Lung (tissue), 12 donors: ENCODE results near the gene CNN3. TPM values are rescaled to one million over a fixed set of nuclear protein-coding genes. Genes with fewer than 3 reads are reported as not detected.

ENCODE experiments used
- ATAC-seq: fragments of 200-7000 bp; cut with Tn5 transposase; one replicate; pipeline ENCODE4 v1.9.1; 2020; ENCODE audit warnings: moderate number of reproducible peaks; ENCODE audit not compliant: insufficient read depth, low FRiP score
- DNase-seq, 3 donors: peaks; one replicate each; pipeline ENCODE4 v3.0.0-alpha.2; 2013 to 2017
- H3K27ac ChIP-seq, 2 donors: one replicate each; pipeline ENCODE4 v1.5.1; 2013; ENCODE audit warnings: mild to moderate bottlenecking in 2 of 2, moderate library complexity in 2 of 2, control low read depth in 1 of 2, inconsistent platforms in 1 of 2, low read depth in 1 of 2, low read length in 1 of 2
- H3K27me3 ChIP-seq, 3 donors: one replicate each; pipeline ENCODE4 v1.5.1; 2013; ENCODE audit warnings: low read length in 2 of 3; ENCODE audit not compliant: control insufficient read depth in 3 of 3, insufficient read depth in 3 of 3
- H3K36me3 ChIP-seq, 4 donors: one replicate each; pipeline ENCODE4 v1.5.1; 2013; ENCODE audit warnings: low read length in 4 of 4, mild to moderate bottlenecking in 1 of 4, moderate library complexity in 1 of 4; ENCODE audit not compliant: control insufficient read depth in 4 of 4, insufficient read depth in 4 of 4
- H3K4me1 ChIP-seq, 5 donors: one replicate each; pipeline ENCODE4 v1.5.1; 2013; ENCODE audit warnings: low read length in 5 of 5, mild to moderate bottlenecking in 2 of 5, moderate library complexity in 1 of 5; ENCODE audit not compliant: control insufficient read depth in 5 of 5, insufficient read depth in 5 of 5
- H3K4me3 ChIP-seq: one replicate; pipeline ENCODE4 v1.5.1; 2013; ENCODE audit warnings: mild to moderate bottlenecking, control low read depth, moderate library complexity
- H3K9ac ChIP-seq, 2 donors: one replicate each; pipeline ENCODE4 v1.5.1; 2013; ENCODE audit warnings: low read length in 2 of 2, control low read depth in 1 of 2; ENCODE audit not compliant: insufficient read depth in 1 of 2
- H3K9me3 ChIP-seq, 4 donors: one replicate each; pipeline ENCODE4 v1.5.1; 2013; ENCODE audit warnings: low read length in 3 of 4, mild to moderate bottlenecking in 1 of 4, moderate library complexity in 1 of 4; ENCODE audit not compliant: control insufficient read depth in 4 of 4, insufficient read depth in 3 of 4
- WGBS, 2 donors: extraction: QIAGEN DNeasy Blood & Tissue Kit; methylation state at CpG; one replicate each; pipeline ENCODE4 v1.1.7; 2013; 5-methylcytosine and 5-hydroxymethylcytosine counted together
- polyA plus RNA-seq, 2 donors: library from polyadenylated mRNA; stranded (reverse); fragments of 200-250 nt; gene quantifications; one replicate each; pipeline ENCODE4 v1.2.1, GENCODE V29; 2013
- total RNA-seq, 2 donors: library from RNA; depleted of rRNA in 1 of 2; stranded (reverse); fragments of >200 nt in 1 of 2; gene quantifications; one replicate each; pipeline ENCODE4 v1.2.1, GENCODE V29; 2014 to 2021
- TF ChIP-seq, protein P1 (sequence below): IDR thresholded peaks from 2 replicates; pipeline ENCODE4 v1.5.1; 2012; ENCODE audit warnings: mild to moderate bottlenecking; ENCODE audit errors: control extremely low read depth, extremely low read depth
- donor health status: control.
- donor health status: control.
- donor health status: Bipolar disorder and iron deficiency.
- donor health status: healthy.
- donor health status: DM: yes; HTN: yes; CAD: no.

Gene CNN3
- total and polyA plus RNA-seq, 4 donors, result 79.9 to 265 (median 182) TPM

DNA sequence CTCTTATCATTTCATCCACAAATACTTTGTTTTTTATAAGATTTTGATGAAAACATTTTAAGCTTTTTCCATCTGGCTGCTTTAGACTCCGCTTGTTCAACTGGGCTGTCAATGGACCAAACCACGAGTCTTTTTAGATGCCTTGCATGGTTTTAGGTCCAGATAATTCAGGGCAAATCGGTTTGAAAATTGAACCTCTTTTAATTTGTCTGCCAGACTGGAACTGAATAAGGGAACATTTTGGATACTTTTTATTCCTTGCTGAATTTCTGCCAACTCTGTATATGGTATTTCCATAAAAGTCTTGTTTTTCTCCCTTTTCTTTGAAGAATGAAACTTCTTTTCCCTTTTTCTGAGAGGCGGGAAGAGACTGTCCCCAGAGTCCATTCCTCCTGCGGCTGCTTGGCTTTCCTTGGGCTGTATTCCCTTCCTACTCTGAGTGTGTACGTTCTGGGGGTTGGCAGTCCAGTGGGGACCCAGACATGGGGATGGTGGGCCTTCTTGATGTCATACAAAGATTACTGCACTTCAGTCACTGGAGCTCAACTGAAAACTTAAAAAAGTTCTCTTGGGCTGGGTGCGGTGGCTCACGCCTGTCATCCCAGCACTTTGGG lies 46.5 kb upstream of the CNN3 start:
- H3K4me3 ChIP-seq, result no peak overlapping the region
- no peak for DNase-seq
- H3K27ac ChIP-seq, result peak overlapping the region in 1 of 2 donors; percentile 30
- peaks cover 0 to 6% (median 4%) of the 10 kb centered on the region in 5 donors for H3K4me1 ChIP-seq
- H3K9me3 ChIP-seq, result no peaks in the 10 kb centered on the region
- no peak overlapping the region for H3K9ac ChIP-seq
- H3K27me3 ChIP-seq, result no peaks in the 10 kb centered on the region
- TF ChIP-seq, protein P1, sequence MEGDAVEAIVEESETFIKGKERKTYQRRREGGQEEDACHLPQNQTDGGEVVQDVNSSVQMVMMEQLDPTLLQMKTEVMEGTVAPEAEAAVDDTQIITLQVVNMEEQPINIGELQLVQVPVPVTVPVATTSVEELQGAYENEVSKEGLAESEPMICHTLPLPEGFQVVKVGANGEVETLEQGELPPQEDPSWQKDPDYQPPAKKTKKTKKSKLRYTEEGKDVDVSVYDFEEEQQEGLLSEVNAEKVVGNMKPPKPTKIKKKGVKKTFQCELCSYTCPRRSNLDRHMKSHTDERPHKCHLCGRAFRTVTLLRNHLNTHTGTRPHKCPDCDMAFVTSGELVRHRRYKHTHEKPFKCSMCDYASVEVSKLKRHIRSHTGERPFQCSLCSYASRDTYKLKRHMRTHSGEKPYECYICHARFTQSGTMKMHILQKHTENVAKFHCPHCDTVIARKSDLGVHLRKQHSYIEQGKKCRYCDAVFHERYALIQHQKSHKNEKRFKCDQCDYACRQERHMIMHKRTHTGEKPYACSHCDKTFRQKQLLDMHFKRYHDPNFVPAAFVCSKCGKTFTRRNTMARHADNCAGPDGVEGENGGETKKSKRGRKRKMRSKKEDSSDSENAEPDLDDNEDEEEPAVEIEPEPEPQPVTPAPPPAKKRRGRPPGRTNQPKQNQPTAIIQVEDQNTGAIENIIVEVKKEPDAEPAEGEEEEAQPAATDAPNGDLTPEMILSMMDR, result no peak
- no peak for ATAC-seq
- 91 to 92% methylated on average over 8 of the region's 8 CpGs for WGBS, 2 donors
- no peaks in the 10 kb centered on the region for H3K36me3 ChIP-seq

DNA sequence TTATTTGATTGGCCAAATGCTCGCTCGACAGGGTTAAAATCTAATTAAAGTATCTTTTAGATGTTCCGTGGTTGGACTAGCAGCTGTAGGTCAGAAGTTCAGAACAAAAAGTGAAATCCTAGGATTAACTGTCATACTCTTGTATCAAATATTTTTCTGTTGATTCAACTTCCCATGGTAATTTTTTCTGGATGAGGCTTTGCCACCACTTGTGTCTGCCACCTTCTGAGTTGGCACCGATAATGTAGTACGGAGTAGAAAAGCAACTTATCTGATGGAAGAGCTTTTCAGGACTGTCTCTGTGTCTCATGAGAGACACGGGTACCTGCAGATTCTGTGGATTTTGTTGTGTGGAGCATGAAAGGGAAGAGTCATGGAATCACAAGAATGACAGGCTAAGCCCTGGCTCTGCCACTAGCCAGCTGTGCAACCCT lies 44.6 kb upstream of the CNN3 start:
- Histone ChIP-seq H3K9me3 (no peaks in the 10 kb centered on the region), H3K36me3 (no peaks in the 10 kb centered on the region), H3K27ac (peak overlapping the region in 1 of 2 donors; percentile 37), H3K27me3 (no peaks in the 10 kb centered on the region), H3K4me3 (no peak overlapping the region), H3K4me1 (peaks cover 0 to 6% (median 4%) of the 10 kb centered on the region in 5 donors), H3K9ac (no peak overlapping the region)
- TF ChIP-seq, protein P1, result no peak
- DNase-seq (peak in 2 of 3 donors; percentile 44 to 55), ATAC-seq (no peak)
- 59 to 70% methylated on average over 6 of the region's 6 CpGs for WGBS, 2 donors

DNA sequence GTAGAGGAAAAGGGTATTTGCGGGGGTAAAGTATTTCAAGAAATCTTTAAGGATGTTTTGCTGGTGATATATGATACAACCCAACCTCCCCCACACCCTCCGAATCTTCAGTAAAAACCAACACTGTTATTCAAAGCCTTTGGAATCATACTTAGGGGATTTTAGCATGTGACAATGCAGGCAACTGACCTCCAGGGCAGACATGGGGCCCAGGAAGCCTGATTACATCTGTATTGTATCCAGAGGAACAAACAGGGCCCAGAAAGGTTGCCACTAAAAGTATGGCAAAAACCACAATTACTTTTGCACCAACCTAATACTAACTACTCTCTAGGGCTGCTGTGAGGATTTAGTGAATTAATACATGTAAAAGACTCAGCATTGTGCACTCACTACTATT lies 43.9 kb upstream of the CNN3 start:
- TF ChIP-seq, protein P1, result no peak
- 83 to 90% methylated on average over 2 of the region's 2 CpGs for WGBS, 2 donors
- H3K4me3 ChIP-seq, result no peak overlapping the region

DNA sequence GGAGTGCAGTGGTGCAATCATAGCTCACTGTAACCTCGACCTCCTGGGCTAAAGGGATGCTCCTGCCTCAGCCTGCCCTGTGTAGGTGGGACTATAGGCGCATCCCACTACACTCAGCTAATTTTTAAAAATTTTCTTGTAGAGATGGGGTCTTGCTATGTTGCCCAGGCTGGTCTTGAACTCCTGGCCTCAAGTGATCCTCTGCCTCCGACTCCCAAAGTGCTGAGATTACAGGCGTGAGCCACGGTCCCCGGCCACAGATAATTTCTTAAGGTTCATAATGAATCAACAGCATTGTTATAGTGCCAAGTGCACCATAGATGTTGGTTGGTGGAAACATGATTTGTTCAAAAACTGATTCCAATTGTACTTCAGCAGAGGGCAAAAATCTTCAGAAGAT lies 42.2 kb upstream of the CNN3 start:
- Histone ChIP-seq H3K9ac (no peak overlapping the region), H3K27ac (no peak overlapping the region), H3K27me3 (no peaks in the 10 kb centered on the region), H3K36me3 (no peaks in the 10 kb centered on the region), H3K4me3 (no peak overlapping the region), H3K4me1 (peaks cover 0 to 6% (median 3%) of the 10 kb centered on the region in 5 donors), H3K9me3 (no peaks in the 10 kb centered on the region)
- ATAC-seq (no peak), DNase-seq (no peak)
- TF ChIP-seq, protein P1, result no peak
- WGBS, 2 donors, result 95 to 97% methylated on average over 6 of the region's 6 CpGs

More for the DNA sequence above, 43.9 kb upstream of the CNN3 start:
- H3K27me3 ChIP-seq, result no peaks in the 10 kb centered on the region
- DNase-seq (no peak), ATAC-seq (no peak)
- H3K9me3 ChIP-seq, result no peaks in the 10 kb centered on the region
- H3K4me1 ChIP-seq, result peaks cover 0 to 6% (median 4%) of the 10 kb centered on the region in 5 donors
- H3K9ac ChIP-seq, result no peak overlapping the region
- no peaks in the 10 kb centered on the region for H3K36me3 ChIP-seq
- peak overlapping the region; percentile 10 to 40 for H3K27ac ChIP-seq
